Suprapubic skin (tissue), 4 donors: ENCODE results near the gene DDX28.

ENCODE experiments used
- POLR2A ChIP-seq, 2 donors: fragments of 450-650 bp; IDR thresholded peaks; one replicate each; pipeline ENCODE4 v1.6.1; 2017; ENCODE audit warnings: antibody characterized with exemption in 2 of 2, mild to moderate bottlenecking in 2 of 2, moderate library complexity in 2 of 2
- POLR2AphosphoS5 ChIP-seq, 3 donors: sonication (generic); formaldehyde crosslinking; IDR thresholded peaks; one replicate each; pipeline ENCODE4 v1.6.1; 2017; ENCODE audit warnings: antibody characterized with exemption in 3 of 3
- TF ChIP-seq, protein P1 (sequence below), 2 donors: fragments of 200-600 bp in 1 of 2; fragments of 450-650 bp in 1 of 2; sonication (generic) in 1 of 2; IDR thresholded peaks; one replicate each; pipeline ENCODE4 v1.5.1; 2016 to 2019; ENCODE audit warnings: antibody characterized with exemption in 2 of 2, mild to moderate bottlenecking in 1 of 2, moderate library complexity in 1 of 2

DNA sequence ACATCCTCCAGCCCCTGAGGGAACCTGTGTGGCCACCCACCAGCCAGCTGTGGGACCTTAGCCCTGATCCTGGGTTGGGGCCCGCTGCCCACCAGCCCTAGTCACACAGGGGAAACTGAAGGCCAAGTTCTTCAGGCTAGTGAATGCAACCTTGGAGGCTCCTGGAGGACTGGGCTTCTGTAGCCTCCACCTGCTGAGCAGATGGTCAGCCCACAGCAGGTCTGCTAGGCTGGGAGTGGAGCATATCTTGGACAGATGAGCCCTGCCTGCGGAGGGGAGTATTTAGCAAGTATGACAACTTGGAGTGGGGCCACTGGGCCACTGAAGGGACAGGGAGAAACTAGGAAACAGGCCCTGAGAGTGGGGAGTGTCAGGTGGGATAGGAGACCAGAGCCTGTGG, 46.8 kb downstream of the DDX28 start:
- TF ChIP-seq, protein P1, sequence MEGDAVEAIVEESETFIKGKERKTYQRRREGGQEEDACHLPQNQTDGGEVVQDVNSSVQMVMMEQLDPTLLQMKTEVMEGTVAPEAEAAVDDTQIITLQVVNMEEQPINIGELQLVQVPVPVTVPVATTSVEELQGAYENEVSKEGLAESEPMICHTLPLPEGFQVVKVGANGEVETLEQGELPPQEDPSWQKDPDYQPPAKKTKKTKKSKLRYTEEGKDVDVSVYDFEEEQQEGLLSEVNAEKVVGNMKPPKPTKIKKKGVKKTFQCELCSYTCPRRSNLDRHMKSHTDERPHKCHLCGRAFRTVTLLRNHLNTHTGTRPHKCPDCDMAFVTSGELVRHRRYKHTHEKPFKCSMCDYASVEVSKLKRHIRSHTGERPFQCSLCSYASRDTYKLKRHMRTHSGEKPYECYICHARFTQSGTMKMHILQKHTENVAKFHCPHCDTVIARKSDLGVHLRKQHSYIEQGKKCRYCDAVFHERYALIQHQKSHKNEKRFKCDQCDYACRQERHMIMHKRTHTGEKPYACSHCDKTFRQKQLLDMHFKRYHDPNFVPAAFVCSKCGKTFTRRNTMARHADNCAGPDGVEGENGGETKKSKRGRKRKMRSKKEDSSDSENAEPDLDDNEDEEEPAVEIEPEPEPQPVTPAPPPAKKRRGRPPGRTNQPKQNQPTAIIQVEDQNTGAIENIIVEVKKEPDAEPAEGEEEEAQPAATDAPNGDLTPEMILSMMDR (IDR thresholded peaks at IDR 0.05), result no peak
- TF ChIP-seq POLR2A (IDR thresholded peaks at IDR 0.05) (no peak), POLR2AphosphoS5 (IDR thresholded peaks at IDR 0.05) (no peak)
